ENCODE measurements around the gene IQCK.

Gene IQCK

DNA sequence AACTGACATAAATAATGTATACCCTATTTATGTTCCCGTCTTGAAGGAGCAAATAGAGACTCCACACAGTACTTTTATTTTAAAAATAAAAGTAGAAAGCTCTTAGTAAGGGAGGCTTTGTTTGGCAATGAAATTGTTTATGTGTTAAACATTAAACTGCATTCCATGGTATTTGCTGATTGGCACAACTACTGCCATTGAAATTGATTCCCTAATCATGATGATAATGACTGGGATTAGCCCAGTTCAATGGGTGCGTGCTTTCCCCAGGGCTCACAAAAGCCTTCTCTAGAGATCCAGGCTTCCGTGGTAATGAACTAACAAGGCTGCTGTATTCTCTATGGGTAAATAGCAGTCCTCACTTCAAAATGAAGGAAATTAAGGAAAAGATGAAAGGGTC, 99.1 kb downstream of the IQCK start:
- TF ChIP-seq, protein P1, sequence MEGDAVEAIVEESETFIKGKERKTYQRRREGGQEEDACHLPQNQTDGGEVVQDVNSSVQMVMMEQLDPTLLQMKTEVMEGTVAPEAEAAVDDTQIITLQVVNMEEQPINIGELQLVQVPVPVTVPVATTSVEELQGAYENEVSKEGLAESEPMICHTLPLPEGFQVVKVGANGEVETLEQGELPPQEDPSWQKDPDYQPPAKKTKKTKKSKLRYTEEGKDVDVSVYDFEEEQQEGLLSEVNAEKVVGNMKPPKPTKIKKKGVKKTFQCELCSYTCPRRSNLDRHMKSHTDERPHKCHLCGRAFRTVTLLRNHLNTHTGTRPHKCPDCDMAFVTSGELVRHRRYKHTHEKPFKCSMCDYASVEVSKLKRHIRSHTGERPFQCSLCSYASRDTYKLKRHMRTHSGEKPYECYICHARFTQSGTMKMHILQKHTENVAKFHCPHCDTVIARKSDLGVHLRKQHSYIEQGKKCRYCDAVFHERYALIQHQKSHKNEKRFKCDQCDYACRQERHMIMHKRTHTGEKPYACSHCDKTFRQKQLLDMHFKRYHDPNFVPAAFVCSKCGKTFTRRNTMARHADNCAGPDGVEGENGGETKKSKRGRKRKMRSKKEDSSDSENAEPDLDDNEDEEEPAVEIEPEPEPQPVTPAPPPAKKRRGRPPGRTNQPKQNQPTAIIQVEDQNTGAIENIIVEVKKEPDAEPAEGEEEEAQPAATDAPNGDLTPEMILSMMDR (IDR thresholded peaks at IDR 0.05; ENCODE audit: control insufficient read depth, extremely low read depth, insufficient read depth), result no peak
- no peak for DNase-seq (ENCODE audit: low read depth)
- no peak overlapping the region for H3K4me3 ChIP-seq (ENCODE audit: low read depth, low read length)

- no peak overlapping the region for H3K4me3 ChIP-seq (ENCODE audit: low read depth, low read length)
- TF ChIP-seq, protein P1 (IDR thresholded peaks at IDR 0.05; ENCODE audit: control insufficient read depth, extremely low read depth, insufficient read depth), result no peak
- DNase-seq (ENCODE audit: low read depth), result no peak
Observed at GRCh38 chr16:19817875-19818274, 99.8 kb downstream of the IQCK start.

- TF ChIP-seq, protein P1 (IDR thresholded peaks at IDR 0.05; ENCODE audit: control insufficient read depth, extremely low read depth, insufficient read depth), result no peak
- DNase-seq (ENCODE audit: low read depth), result no peak
Observed at GRCh38 chr16:19822533-19822932, 104.5 kb downstream of the IQCK start.

GRCh38 chr16:19823322-19823721, 105.3 kb downstream of the IQCK start:
- no peak overlapping the region for H3K4me3 ChIP-seq (ENCODE audit: low read depth, low read length)
- TF ChIP-seq, protein P1 (IDR thresholded peaks at IDR 0.05; ENCODE audit: control insufficient read depth, extremely low read depth, insufficient read depth), result no peak
- DNase-seq (ENCODE audit: low read depth), result no peak

More at GRCh38 chr16:19822533-19822932, 104.5 kb downstream of the IQCK start:
- no peak overlapping the region for H3K4me3 ChIP-seq (ENCODE audit: low read depth, low read length)

DNA sequence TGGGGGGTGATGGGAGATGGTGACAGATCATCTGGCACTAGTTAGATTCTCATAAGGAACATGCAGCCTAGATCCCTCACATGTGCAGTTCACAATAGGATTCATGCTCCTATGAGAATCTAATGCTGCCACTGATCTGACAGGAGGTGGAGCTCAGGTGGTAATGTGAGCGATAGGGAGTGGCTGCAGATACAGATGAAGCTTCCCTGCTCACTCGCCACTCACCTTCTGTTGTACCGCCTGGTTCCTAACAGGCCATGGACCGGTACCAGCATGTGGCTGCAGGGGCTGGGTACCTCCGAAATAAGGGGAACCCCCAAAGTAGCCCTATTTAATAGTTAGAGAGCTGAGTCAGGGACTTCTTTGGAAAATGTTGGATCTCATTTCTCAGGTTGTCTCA, 106.1 kb downstream of the IQCK start:
- TF ChIP-seq, protein P1 (IDR thresholded peaks at IDR 0.05; ENCODE audit: control insufficient read depth, extremely low read depth, insufficient read depth), result no peak
- H3K4me3 ChIP-seq (ENCODE audit: low read depth, low read length), result no peak overlapping the region
- no peak for DNase-seq (ENCODE audit: low read depth)

GRCh38 chr16:19829844-19830692, 112.0 kb downstream of the IQCK start:
- TF ChIP-seq, protein P1 (IDR thresholded peaks at IDR 0.05; ENCODE audit: control insufficient read depth, extremely low read depth, insufficient read depth), result no peak
- no peak for DNase-seq (ENCODE audit: low read depth)
- H3K4me3 ChIP-seq (ENCODE audit: low read depth, low read length), result no peak overlapping the region

Measured in LNCaP clone FGC (cell line).